Breast epithelium (tissue), 4 donors: ENCODE measurements around the gene HDGFL1. TPM values are rescaled to one million over a fixed set of nuclear protein-coding genes. Genes with fewer than 3 reads are reported as not detected.

Experiments used
- DNase-seq, 2 donors: peaks; one replicate each; pipeline ENCODE4 v3.0.0-alpha.2; 2019; ENCODE audit warnings: low spot score in 2 of 2
- H3K27ac ChIP-seq, 2 donors: fragments of 200-600 bp; sonication (generic) in 1 of 2; one replicate each; pipeline ENCODE4 v1.5.1; 2016 to 2019; ENCODE audit warnings: mild to moderate bottlenecking in 1 of 2
- H3K27me3 ChIP-seq, 2 donors: fragments of 200-600 bp; sonication (generic) in 1 of 2; one replicate each; pipeline versions ENCODE4 v1.5.1 to v1.6.0; 2017 to 2019; ENCODE audit warnings: control low read depth in 1 of 2, mild to moderate bottlenecking in 1 of 2
- H3K36me3 ChIP-seq: fragments of 200-600 bp; one replicate; pipeline ENCODE4 v1.5.1; 2019
- H3K4me1 ChIP-seq, 2 donors: fragments of 200-600 bp; sonication (generic); one replicate each; pipeline ENCODE4 v1.5.1; 2016 to 2019; ENCODE audit warnings: control low read depth in 1 of 2
- H3K4me3 ChIP-seq, 3 donors: fragments of 200-600 bp; sonication (generic); 1 replicate in 2 of 3; 2 replicates in 1 of 3; pipeline ENCODE4 v1.5.1; 2016 to 2019; ENCODE audit warnings: mild to moderate bottlenecking in 3 of 3, moderate library complexity in 2 of 3
- H3K9me3 ChIP-seq, 2 donors: fragments of 200-600 bp; sonication (generic) in 1 of 2; one replicate each; pipeline ENCODE4 v1.5.1; 2016 to 2019; ENCODE audit warnings: control low read depth in 1 of 2
- CTCF ChIP-seq, 3 donors: fragments of 450-650 bp; IDR thresholded peaks; one replicate each; pipeline ENCODE4 v1.5.1; 2016 to 2017; ENCODE audit warnings: antibody characterized with exemption in 3 of 3, mild to moderate bottlenecking in 3 of 3, moderate library complexity in 3 of 3
- POLR2A ChIP-seq: fragments of 450-650 bp; IDR thresholded peaks from one replicate; pipeline ENCODE4 v1.6.1; 2016; ENCODE audit warnings: antibody characterized with exemption, mild to moderate bottlenecking, moderate library complexity
- POLR2AphosphoS5 ChIP-seq, 3 donors: sonication (generic); formaldehyde crosslinking; IDR thresholded peaks; one replicate each; pipeline ENCODE4 v1.6.1; 2017; ENCODE audit warnings: antibody characterized with exemption in 3 of 3
- intact Hi-C: fragments of 100-400 bp; cut with DNase I; formaldehyde crosslinking; loops from one replicate; pipeline ENCODE4 v1.15.1; 2023; ENCODE audit warnings: low total_unique reads
- total RNA-seq, 3 donors: library from RNA; depleted of rRNA; stranded (reverse); fragments of >200 nt; gene quantifications; one replicate each; pipeline ENCODE4 v1.1.0, GENCODE V29; 2016

The HDGFL1 gene
- total RNA-seq, 3 donors from 2014 or later: not detected

GRCh38 chr6:22536122-22536521 lies 33.2 kb upstream of the HDGFL1 start:
- H3K27ac ChIP-seq: no peak overlapping the region
- intact Hi-C loops: no loop called here
- H3K9me3 ChIP-seq: no peaks in the 10 kb centered on the region
- no peaks in the 10 kb centered on the region for H3K4me1 ChIP-seq
- DNase-seq: no peak
- H3K4me3 ChIP-seq: no peak overlapping the region
- H3K27me3 ChIP-seq: no peaks in the 10 kb centered on the region
- no peak for TF ChIP-seq POLR2A
- no peak for TF ChIP-seq POLR2AphosphoS5 (IDR thresholded peaks at IDR 0.05)
- TF ChIP-seq CTCF (IDR thresholded peaks at IDR 0.05): no peak
- H3K36me3 ChIP-seq: no peaks in the 10 kb centered on the region

GRCh38 chr6:22544476-22544875 lies 24.9 kb upstream of the HDGFL1 start:
- no peak overlapping the region for H3K4me3 ChIP-seq
- no peaks in the 10 kb centered on the region for H3K9me3 ChIP-seq
- no peaks in the 10 kb centered on the region for H3K4me1 ChIP-seq
- H3K27me3 ChIP-seq: no peaks in the 10 kb centered on the region
- no peak for TF ChIP-seq POLR2AphosphoS5 (IDR thresholded peaks at IDR 0.05)
- TF ChIP-seq POLR2A: no peak
- no peak for TF ChIP-seq CTCF (IDR thresholded peaks at IDR 0.05)
- no peak overlapping the region for H3K27ac ChIP-seq
- DNase-seq: no peak
- intact Hi-C loops: no loop called here
- no peaks in the 10 kb centered on the region for H3K36me3 ChIP-seq

- TF ChIP-seq POLR2A: no peak
- TF ChIP-seq POLR2AphosphoS5 (IDR thresholded peaks at IDR 0.05): no peak
- no peak for DNase-seq
- Histone ChIP-seq H3K27me3 (no peaks in the 10 kb centered on the region), H3K27ac (no peak overlapping the region), H3K4me3 (no peak overlapping the region), H3K9me3 (no peaks in the 10 kb centered on the region), H3K36me3 (no peaks in the 10 kb centered on the region), H3K4me1 (no peaks in the 10 kb centered on the region)
- intact Hi-C loops: no loop called here
Measured at GRCh38 chr6:22545051-22545450, 24.3 kb upstream of the HDGFL1 start.

- H3K36me3 ChIP-seq: no peaks in the 10 kb centered on the region
Measured at GRCh38 chr6:22546236-22546635, 23.1 kb upstream of the HDGFL1 start.

GRCh38 chr6:22550971-22551670 lies 18.2 kb upstream of the HDGFL1 start:
- DNase-seq: no peak
- TF ChIP-seq POLR2A (no peak), POLR2AphosphoS5 (IDR thresholded peaks at IDR 0.05) (no peak), CTCF (IDR thresholded peaks at IDR 0.05) (no peak)
- Histone ChIP-seq H3K36me3 (no peaks in the 10 kb centered on the region), H3K4me3 (no peak overlapping the region), H3K4me1 (no peaks in the 10 kb centered on the region), H3K27ac (no peak overlapping the region), H3K27me3 (no peaks in the 10 kb centered on the region), H3K9me3 (no peaks in the 10 kb centered on the region)
- intact Hi-C loops: no loop called here

More at GRCh38 chr6:22546236-22546635, 23.1 kb upstream of the HDGFL1 start:
- Histone ChIP-seq H3K27me3 (no peaks in the 10 kb centered on the region), H3K4me1 (no peaks in the 10 kb centered on the region), H3K27ac (no peak overlapping the region), H3K4me3 (no peak overlapping the region), H3K9me3 (no peaks in the 10 kb centered on the region)
- no peak for DNase-seq
- intact Hi-C loops: no loop called here
- TF ChIP-seq POLR2A: no peak
- TF ChIP-seq POLR2AphosphoS5 (IDR thresholded peaks at IDR 0.05): no peak
- TF ChIP-seq CTCF (IDR thresholded peaks at IDR 0.05): no peak
